ENCODE results near the gene PEX5L. TPM values are rescaled to one million over a fixed set of nuclear protein-coding genes. Genes with fewer than 3 reads are reported as not detected.

The PEX5L gene
- total RNA-seq, 1 experiment from 2014 or later: 3.2 TPM

GRCh38 chr3:180036671-180037455 is at the start of gene PEX5L (continued):
- TF ChIP-seq PRDM15 (CRISPR knock-in tag; IDR thresholded peaks at IDR 0.05) (no peak), ZNF263 (CRISPR knock-in tag; IDR thresholded peaks at IDR 0.05; ENCODE audit: low read depth) (no peak), JAZF1 (CRISPR knock-in tag; IDR thresholded peaks at IDR 0.05) (no peak), ZNF512 (CRISPR knock-in tag; IDR thresholded peaks at IDR 0.05; ENCODE audit: borderline replicate concordance) (no peak), ARID4B (CRISPR knock-in tag; IDR thresholded peaks at IDR 0.05; ENCODE audit: borderline replicate concordance) (peak; percentile 95), GABPB1 (CRISPR knock-in tag; IDR thresholded peaks at IDR 0.05) (no peak), CREM (CRISPR knock-in tag; IDR thresholded peaks at IDR 0.05) (peak; percentile 43; the same call in 1 of the 2 replicates), ZSCAN18 (CRISPR knock-in tag; IDR thresholded peaks at IDR 0.05) (peak; percentile 52; the same call in 1 of the 2 replicates)

DNA sequence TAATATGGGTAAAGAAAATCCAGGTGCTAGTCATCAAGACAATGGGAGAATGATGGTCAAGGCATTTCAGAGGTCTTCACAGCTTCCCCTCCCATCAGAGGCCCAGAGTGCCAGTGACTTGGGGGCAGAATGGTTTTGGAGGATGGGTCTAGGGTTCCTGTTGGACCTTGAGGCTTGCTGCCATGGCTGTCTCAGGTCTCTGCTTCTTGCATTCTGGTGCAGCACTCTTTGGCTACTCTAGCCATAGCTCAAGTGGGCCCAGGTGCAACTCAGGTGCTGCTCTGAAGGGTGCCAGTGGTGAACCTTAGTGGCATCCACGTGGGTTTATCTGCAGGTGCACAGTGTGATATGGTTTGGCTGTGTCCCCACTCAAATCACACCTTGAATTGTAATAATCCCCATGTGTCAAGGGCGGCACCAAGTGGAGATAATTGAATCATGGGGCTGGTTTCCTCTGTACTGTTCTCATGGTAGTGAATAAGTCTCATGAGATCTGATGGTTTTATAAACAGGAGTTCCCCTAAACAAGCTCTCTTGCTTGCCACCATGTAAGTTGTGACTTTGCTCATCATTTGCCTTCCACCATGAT is 48.5 kb upstream of the PEX5L start:
- Mint-ChIP-seq H3K4me1 (no peaks in the 10 kb centered on the region), H3K27ac (no peak overlapping the region), H3K4me3 (no peak overlapping the region), H3K36me3 (no peaks in the 10 kb centered on the region), H3K9me3 (peaks cover 4% of the 10 kb centered on the region; the same call in 1 of the 2 replicates), H3K27me3 (ENCODE audit: low read depth) (no peaks in the 10 kb centered on the region)
- DNase-seq (ENCODE audit: low spot score): no peak
- POLR2A ChIA-PET: no interaction called here
- CTCF ChIA-PET: no interaction called here
- ATAC-seq: no peak
- TF ChIP-seq, protein P1, sequence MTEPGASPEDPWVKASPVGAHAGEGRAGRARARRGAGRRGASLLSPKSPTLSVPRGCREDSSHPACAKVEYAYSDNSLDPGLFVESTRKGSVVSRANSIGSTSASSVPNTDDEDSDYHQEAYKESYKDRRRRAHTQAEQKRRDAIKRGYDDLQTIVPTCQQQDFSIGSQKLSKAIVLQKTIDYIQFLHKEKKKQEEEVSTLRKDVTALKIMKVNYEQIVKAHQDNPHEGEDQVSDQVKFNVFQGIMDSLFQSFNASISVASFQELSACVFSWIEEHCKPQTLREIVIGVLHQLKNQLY (CRISPR knock-in tag; IDR thresholded peaks at IDR 0.05): no peak
- TF ChIP-seq FOXP4 (CRISPR knock-in tag; IDR thresholded peaks at IDR 0.05) (no peak), JUN (CRISPR knock-in tag; IDR thresholded peaks at IDR 0.05) (no peak), TEAD4 (CRISPR knock-in tag; IDR thresholded peaks at IDR 0.05) (no peak), RELA (CRISPR knock-in tag; IDR thresholded peaks at IDR 0.05; ENCODE audit: borderline replicate concordance) (no peak), ZNF416 (CRISPR knock-in tag; IDR thresholded peaks at IDR 0.05) (no peak), ZNF263 (CRISPR knock-in tag; IDR thresholded peaks at IDR 0.05; ENCODE audit: low read depth) (no peak)
- TF ChIP-seq, protein P2, sequence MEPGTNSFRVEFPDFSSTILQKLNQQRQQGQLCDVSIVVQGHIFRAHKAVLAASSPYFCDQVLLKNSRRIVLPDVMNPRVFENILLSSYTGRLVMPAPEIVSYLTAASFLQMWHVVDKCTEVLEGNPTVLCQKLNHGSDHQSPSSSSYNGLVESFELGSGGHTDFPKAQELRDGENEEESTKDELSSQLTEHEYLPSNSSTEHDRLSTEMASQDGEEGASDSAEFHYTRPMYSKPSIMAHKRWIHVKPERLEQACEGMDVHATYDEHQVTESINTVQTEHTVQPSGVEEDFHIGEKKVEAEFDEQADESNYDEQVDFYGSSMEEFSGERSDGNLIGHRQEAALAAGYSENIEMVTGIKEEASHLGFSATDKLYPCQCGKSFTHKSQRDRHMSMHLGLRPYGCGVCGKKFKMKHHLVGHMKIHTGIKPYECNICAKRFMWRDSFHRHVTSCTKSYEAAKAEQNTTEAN (CRISPR knock-in tag; IDR thresholded peaks at IDR 0.05): no peak

Measured in WTC11 (cell line).